SK-N-MC (cell line): ENCODE results near the gene WDR46.

Experiments used
- EZH2 ChIP-seq: fragments of 200-600 bp; sonication (generic); IDR thresholded peaks from one replicate; pipeline ENCODE4 v1.6.1; 2017; ENCODE audit warnings: antibody characterized with exemption
- POLR2AphosphoS5 ChIP-seq: IDR thresholded peaks from 2 replicates; pipeline ENCODE4 v1.6.1; 2012; ENCODE audit warnings: mild to moderate bottlenecking, low read depth, low read length, borderline replicate concordance

- TF ChIP-seq POLR2AphosphoS5 = no peak
- no peak for TF ChIP-seq EZH2
These were observed 1.4 kb upstream of the WDR46 start for GRCh38 chr6:33290459-33290858.
